GM19395 (cell line): ENCODE data around the gene SZT2.
"Not testable (repeated sequence)": the region's sequence is repeated elsewhere in the genome, so short reads cannot be mapped to it uniquely, and the experiment has no call there.

Experiments used
- ATAC-seq: cut with Tn5 transposase; IDR thresholded peaks from one replicate; pipeline ENCODE4 v1.9.1; 2021; ENCODE audit warnings: mild to moderate bottlenecking, moderate library complexity; ENCODE audit not compliant: unreplicated experiment

Gene SZT2

DNA sequence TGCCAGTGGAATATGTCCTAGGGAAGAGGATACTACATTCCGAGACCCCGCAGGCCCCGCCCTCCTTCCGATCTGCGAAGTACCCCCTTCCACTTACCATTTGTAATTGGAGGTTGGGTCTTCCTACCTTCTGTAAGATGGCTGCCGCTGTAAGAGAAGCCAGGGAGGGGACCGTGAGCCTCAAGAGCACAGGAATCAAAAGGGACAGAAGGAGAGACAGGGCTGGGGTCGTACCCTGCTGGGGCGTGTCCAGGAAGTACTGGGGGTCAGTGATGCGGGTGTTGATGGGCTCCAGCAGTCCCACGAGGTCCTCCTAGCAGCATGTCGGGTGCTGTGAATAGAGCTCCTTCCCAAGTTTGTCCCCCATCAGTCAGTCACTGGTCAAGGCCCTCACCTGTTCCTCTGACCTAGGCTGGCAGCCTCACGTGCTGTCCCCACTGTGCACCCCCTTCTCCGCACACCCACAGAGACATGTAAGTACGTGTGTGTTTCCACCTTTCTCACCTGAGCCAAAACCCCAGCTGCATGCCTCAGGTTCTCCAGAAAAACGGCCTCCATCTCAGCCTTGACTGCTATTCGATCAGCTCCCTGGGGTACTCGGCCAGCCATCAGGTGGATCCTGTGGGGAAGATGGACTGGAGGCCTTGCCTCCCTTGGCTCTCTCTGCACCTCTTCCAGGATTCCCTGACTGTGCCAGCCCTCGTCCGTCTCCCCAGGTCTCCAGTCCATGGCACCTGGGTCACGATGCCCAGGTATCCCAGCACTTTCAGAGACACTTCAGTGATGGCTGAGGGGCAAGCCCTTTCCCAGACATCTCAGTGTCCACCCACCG lies 62.2 kb downstream of the SZT2 start:
- no peak for ATAC-seq

DNA sequence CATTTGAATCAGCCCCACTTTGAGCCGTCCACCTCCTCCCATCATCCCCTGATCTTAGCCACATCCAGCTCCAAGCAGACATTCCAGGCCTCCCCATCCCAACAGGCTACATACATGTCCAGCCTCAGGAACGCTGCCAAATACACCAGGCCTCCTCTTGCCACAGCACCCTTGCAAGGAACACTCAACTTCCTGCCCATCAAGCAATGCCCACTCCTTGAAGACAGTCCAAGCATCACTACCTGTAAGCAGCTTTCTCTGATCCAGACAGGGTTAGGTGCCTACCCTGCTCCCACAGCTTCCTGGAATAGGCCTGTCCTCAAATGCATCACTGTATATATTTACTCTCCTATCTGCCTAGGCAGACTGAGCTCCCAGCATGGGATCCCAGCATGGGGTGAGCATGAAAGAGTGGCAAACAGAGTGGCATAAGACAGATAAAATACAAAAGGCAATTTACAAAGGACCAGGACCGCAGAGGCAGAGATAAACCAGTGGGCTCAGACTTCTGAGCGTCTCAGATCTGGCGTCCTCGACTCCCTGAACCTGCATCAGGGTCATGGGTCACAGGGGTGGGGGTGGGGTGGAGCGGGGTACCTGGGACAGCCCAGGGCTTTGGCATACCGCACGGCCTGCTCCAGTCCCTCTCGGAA lies 63.2 kb downstream of the SZT2 start:
- ATAC-seq = no peak

DNA sequence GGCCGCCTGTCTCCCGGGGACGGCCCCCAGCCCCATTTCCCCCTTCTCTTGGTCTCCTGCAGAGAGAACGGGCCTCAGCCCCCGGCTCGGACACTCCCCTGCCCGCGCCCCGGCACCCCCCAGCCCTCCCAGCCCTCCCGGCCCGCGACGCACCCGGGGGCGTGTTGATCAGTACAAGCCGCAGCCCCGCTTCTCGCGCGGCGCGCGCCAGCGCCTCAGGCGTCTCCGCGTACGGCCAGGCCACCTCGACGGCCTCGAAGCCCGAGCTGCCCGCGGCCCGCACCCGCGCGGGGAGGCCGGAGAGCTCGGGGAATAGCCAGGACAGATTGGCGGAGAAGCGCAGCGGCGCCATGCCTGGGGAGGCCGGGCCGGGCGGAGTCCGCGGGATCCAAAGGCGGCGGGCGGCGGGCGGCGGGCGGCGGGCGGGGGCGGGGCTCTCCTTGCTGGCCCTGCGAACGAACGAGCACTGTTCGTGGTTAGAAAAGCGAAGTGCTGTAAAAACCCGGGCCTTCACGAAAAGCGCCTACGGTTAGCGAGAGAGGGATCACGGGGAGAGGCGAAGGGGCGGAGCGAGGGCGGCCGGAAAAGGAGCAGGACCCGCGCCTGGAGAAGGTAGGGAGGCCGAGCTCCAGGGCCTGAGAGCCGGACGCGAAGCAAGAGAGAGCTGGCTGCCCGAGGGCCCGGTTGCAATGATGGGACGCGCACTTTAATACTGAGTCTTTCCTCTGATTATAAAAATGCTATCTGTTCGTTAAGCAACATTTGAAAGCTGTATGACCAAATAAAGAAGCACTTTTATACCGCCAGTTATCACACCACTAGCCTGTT lies 64.0 kb downstream of the SZT2 start, which contains the start of gene HYI:
Gene HYI (minus strand): TSS at position 490 of the 828 bp plus-strand sequence. CDS start 138 bp downstream, at position 352.
- ATAC-seq = peak; percentile 47

DNA sequence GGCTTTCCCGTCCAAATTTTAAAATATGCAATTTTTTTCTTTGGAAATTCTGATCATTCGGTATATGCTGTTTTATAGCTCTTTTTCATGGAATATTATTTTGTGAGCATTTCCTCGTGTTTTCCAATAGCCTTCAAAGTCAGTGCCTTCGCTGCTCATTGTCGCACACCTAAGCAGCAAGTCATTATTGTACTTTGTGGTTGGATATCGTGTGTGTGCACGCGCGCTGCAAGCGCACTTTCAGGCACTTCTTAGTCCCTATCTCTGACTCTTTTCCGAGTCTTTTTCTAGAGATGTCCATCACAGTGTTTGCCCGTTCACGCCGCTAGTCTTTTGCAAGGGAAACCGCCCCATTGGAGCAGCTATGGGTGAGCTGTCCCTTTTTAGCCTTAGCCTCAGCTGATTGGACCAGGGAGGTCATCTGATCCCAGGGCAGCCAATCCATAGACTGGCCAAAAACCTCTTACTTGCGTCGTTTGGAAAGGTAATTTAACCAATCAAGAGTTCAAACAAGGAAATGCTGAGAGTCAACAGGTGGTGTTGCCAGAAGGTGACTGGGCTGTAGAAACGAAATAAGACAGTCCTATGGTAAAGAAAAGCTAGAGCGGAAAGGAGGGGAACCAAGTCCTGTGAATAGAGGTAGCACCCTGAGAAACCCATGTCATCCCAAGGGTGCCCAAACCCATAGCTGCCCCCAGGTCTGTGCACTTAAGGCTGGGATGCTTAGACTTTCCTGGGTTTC lies 64.7 kb downstream of the SZT2 start:
- peak; percentile 81 for ATAC-seq

DNA sequence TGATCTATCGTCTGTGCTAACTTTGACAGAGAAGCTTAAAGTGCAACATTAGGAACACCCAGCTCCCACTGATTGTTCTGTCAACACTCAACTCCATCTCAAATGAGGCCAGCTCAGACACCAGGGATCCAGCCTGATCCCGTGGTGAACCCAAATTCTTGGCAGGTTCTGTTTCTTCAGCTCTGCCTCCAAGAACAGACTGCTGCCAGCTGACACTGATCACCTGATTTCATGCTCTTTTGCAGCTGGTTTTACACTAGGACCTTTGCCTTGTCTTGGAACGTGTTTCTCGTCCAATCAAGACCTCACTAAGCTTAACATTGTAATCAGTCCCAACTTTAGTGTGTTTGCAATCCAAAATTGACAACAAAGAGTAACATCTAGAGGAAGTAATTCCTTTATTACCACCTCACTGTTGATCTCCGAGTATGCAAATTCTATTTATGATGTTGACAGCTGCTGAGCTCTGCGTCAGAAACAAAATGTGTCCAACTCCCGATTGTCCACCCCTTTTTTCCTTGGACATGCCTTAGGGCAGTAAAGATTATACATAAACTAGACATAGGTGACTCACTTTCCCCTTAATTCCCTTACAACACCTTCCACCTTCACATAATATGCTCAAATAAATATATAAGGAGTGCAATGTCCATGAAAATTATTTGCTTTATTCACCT lies 65.7 kb downstream of the SZT2 start:
- ATAC-seq = no peak

DNA sequence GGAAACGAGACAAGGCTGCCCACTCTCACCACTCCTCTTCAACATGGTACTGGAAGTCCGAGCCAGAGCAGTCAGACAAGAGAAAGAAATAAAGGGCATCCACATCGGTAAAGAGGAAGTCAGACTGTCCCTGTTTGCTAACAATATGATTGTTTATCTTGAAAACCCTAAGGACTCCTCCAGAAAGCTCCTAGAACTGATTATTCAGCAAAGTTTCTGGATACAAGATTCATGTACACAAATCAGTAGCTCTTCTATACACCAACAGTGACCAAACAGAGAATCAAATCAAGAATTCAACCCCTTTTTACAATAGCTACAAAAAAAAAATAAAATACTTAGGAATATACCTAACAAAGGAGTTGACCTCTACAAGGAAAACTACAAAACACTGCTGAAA lies 68.7 kb downstream of the SZT2 start:
- not testable (repeated sequence) for ATAC-seq

DNA sequence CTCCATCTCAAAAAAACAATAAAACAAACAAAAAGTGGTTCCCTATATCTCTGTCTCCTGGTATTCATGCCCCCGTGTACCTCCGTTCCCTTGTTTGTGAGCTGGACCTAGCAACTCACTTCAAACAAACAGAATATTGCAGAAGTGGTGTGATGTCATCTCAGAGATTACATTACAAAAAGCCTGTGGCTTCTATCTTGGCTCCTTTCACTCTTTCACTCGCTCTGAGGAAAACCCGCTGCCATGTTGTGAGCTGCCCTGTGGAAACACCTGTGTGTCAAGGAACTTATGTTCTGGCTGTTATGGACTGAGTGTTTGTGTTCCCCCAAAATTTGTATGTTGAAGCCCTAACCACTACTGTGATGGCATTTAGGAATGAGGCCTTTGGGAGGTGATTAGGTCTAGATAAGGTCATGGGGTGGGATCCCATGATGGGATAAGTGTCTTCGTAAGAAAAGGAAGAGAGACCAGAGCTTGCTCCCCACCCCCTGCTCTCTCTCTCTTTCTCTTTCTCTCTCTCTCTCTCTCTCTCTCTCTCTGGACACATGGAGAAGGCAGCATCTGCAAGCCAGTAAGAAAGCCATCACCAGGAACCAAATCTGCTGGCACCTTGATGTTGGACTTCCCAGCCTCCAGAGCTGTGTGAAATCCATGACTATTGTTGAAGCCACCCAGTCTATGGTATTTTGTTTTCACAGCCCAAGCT lies 71.4 kb downstream of the SZT2 start:
- no peak for ATAC-seq

DNA sequence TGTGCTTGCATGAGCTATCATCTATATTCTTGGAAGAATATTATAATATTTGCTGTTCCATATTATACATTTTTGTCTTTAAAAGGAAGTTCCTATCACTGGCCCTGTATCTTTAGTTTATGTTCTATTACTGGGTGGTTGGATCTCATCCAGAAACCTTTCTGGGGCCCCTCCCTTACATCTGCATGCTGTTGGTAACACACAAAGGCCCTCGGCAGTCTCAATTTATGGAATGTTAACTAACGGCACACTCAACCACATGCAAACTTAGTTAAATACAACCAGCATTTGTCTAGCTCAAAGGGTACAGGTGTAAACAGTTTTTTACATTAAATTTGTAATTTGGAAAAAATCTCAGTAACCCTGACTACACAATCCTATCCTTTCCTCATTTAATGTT lies 73.8 kb downstream of the SZT2 start:
- ATAC-seq = no peak

DNA sequence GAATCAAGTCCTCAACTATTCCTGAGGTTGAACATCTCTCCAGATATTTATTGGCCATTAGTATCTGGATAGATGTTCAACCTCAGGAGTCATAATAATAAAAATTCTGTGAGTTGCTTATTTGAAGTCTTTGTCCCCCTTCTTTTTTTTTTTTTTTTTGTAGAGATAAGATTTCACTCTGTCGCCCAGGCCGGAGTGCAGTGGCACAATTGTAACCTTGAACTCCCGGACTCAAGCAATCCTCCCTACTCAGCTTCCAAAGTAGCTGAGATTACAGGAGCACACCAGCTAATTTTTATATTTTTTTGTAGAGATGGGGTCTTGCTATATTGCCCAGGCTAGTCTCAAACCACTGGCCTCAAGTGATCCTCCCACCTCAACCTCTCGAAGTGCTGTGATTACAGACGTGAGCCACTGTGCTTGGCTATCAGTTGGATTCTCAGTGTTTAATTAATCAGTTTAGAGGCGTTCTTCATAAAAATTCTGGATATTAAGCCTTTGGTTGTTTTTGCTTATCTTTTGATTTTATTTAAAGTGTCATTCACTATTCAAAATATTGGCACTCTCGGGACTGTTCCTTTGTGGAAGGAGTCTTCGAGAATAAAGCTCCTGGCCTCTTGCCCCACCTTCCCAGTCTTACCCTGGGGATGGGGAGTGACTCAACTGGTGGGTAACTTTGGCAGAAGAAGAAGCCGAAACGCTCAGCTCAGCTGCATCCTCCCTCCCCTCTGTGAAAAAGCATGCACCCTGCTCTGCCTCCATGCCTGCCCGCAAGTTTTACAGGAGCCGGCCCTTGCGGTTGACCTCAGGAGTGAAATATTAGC lies 75.2 kb downstream of the SZT2 start:
- no peak for ATAC-seq

DNA sequence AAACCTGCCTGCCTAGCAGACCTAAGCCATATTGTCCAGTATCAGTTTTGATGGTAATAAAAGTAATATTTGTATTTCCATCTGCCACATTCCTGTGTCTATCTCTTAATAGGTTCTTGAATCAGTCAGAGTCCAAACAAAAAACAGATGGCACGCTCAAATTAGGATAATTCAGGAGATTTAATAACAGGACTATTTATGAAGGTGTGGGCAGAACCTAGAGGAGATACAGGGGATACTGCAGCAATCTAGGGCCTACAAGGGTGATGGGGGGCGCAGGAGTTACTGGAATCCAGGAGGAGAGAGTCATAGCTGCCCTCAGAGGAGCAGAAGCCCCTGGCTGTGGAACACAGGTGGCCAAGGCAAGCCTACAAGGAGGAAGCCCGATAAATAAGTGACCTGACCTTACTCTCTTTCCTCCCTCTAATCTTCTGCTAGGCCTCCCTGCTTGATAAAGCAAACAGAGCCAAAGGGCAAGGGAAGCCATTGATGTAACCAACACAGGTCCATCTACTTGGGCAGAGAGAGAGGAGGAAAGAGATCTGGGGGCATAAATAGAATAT lies 75.9 kb downstream of the SZT2 start:
- ATAC-seq = no peak

DNA sequence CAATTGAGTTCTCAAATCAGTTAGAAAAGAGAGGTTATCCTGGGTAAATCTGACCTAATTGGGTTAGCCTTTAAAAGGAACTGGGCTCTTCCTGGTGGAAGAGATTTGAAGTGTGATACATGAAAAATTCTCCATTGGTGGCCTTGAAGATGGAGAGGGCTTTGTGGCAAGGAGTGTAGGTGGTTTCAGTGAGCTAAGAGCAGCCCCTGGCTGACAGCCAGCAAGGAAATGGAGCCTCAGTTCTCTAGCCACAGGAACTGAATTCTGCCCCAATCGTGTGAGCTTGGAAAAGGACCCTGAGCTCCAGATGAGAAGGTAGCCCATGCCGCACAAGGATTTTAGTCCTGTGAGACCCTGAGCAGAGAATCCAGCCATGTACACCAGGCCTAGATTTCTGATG lies 76.7 kb downstream of the SZT2 start:
- ATAC-seq = no peak

DNA sequence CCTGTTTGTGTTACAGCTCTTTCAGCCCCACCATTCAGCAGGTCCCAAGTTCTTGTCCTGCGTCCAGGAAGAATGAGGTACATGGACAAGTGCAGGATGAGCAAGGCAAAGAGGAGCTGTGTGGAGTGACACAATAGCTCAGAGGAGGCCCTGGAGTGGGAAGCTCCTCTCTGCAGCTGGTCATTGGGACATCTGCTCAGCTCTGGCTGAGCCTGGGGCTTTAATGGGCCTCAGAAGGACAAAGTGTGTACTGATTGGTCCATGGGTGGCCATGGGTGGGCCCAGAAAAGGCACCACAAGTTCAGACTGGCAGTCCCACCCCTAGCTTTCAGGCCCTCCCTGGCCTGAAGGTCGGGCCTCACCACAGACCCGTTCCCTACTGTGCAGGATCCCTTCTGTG lies 78.7 kb downstream of the SZT2 start:
- ATAC-seq = no peak

DNA sequence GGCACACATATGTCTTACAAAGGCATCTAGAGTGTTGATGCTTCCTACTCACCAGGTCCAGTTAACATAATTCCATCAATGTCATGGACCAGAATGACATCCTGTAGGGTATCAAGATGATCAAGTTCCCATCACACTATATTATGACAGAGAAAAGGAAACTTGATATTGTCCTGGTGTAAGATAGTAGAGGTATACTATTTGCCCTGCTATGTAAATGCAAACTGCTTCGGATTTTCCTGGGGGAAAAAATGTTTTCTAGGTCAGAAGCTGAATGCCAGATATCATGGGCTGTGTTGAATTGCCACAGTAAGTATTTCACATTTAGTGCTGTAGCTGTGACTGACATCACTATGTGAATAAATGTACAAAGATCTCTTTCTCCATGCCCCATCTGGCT lies 80.2 kb downstream of the SZT2 start:
- no peak for ATAC-seq

DNA sequence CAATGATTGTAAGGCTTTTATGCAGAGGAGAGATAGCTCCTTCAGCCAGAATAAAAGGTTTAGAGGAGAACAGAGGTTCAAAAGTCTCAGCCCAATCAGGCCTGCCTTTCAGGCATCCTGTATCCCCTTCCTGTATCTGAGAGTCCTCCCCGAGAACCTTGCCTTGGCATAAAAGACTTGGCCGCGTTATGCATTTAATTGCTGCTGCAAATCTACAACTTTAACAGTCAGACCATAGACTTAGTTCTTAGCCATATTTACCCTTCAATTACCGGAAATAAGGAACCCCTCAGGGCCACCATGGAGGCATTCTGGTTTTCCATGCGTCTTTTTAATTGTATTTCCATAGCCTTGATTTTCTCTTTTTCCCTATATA lies 82.4 kb downstream of the SZT2 start:
- ATAC-seq = no peak

DNA sequence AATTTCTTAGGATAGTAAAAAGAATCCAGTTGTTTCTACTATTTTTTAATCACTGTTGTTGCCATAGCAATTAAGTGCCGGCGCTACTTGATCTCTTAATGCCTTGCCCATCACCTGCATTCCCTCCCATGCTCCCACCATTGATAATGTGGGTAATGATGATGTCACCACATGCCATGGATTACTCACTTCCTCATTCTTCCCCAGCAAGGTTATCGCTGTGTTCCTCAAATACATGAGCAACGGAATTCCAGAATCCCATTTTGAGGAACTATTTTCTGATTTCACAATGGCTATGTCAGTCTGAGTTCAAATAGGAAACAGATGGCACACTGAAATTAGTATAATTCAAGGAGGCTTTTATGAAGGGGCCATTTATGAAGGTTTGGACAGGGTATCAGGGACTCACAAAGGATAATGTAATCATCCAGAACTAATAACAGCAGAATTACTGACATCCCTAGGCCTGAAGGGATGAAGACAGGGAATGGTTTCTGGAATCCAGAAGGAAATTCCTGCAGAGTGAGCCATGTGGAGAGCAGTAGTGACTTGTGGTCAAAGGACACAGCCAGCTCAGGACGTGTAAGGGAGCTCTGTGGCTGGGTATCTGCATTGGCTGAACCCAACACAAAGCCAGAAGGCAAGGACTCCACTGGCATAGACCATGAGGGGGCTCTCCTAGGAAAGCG lies 82.9 kb downstream of the SZT2 start:
- ATAC-seq = not testable (repeated sequence)

DNA sequence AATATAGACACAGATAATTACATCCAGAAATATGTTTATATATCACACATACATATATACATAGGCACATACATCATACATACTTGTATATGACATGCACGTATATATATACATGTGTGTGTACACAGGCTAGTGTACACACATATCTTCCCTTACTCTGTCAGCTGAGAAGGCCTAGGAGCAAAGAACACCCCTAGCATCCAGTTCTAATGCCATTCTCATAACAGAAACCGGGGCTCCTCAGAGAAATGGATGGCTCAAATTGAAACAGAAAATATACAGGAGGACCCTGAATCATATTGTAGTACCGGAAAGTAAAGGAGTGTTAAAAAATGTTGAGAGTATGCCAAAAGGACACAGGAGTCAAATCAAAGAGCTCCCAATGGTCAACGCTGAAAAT lies 83.8 kb downstream of the SZT2 start:
- ATAC-seq = no peak

DNA sequence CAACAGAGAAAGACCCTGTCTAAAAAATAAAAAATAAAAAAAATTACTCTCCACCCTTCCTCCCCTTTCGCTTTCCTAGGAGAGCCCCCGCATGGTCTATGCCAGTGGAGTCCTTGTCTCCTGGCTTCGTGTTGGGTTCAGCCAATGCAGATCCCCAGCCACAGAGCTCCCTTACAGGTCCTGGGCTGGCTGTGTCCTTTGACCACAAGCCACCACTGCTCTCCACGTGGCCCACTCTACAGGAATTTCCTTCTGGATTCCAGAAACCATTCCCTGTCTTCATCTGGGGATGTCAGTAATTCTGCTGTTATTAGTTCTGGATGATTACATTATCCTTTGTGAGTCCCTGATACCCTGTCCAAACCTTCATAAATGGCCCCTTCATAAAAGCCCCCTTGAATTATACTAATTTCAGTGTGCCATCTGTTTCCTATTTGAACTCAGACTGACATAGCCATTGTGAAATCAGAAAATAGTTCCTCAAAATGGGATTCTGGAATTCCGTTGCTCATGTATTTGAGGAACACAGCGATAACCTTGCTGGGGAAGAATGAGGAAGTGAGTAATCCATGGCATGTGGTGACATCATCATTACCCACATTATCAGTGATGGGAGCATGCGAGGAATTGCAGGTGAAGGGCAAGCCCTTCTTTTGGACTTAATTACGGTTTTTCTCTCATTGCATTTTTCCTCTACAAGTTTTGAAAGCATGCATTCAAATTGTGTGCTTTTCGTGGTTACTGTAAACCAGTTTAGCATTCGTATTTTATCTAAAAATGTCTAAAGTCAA lies 86.1 kb downstream of the SZT2 start:
- ATAC-seq = not testable (repeated sequence)
